GM18858 (cell line): Measurements from ENCODE around the gene ABHD6.
"Not testable (repeated sequence)": the region's sequence is repeated elsewhere in the genome, so short reads cannot be mapped to it uniquely, and the experiment has no call there.

Experiments
- ATAC-seq: cut with Tn5 transposase; IDR thresholded peaks from one replicate; pipeline ENCODE4 v1.9.1; 2021; ENCODE audit not compliant: unreplicated experiment

The ABHD6 gene

DNA sequence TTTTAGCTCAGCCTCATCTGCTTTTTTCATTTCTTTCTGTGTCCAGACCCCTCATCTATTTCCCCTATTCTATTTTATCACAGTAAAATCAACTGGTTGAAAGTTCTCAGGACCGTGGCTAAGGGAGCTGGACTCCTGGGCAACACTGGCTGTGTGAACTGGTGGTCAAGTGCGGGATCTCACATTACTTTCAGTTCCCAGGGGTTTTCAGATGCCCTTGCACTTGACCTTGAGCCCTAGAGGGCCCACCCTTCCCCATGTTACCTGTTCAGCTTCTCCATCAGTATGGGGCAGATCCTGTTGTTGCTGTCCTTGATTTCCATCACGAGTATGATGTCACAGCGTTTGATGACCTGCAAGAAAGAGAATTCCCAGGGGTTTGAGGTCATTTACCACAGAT, 29.6 kb upstream of the ABHD6 start:
- no peak for ATAC-seq

DNA sequence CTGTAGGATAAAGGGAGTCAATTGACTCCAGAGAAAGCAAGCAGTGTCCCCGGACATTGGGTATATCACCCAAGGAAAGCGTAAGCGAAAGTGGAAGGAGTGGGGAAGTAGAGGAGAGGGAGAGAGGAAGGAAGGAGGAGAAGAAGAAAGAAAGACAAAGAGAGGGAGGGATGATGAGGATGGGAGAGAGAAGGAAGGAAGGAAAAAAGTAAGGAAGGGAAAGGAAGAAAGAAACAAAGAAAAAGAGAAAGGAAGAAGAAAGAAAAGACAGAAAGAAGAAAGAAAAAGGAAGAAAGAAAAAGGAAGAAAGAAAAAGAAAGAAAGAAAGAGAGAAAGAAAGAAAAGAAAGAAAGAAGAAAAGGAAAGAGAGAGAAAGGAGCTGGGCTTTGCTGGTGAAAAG, 27.7 kb upstream of the ABHD6 start:
- ATAC-seq, result no peak

- no peak for ATAC-seq
These were observed 26.7 kb upstream of the ABHD6 start, which contains the start of gene DNASE1L3 for GRCh38 chr3:58210761-58211460. TSS of gene DNASE1L3 (minus strand) at chr3:58210972. CDS start at chr3:58210906, 66 bp downstream.

- peak; percentile 66 for ATAC-seq
These were observed 22.9 kb upstream of the ABHD6 start for GRCh38 chr3:58214484-58215316.

DNA sequence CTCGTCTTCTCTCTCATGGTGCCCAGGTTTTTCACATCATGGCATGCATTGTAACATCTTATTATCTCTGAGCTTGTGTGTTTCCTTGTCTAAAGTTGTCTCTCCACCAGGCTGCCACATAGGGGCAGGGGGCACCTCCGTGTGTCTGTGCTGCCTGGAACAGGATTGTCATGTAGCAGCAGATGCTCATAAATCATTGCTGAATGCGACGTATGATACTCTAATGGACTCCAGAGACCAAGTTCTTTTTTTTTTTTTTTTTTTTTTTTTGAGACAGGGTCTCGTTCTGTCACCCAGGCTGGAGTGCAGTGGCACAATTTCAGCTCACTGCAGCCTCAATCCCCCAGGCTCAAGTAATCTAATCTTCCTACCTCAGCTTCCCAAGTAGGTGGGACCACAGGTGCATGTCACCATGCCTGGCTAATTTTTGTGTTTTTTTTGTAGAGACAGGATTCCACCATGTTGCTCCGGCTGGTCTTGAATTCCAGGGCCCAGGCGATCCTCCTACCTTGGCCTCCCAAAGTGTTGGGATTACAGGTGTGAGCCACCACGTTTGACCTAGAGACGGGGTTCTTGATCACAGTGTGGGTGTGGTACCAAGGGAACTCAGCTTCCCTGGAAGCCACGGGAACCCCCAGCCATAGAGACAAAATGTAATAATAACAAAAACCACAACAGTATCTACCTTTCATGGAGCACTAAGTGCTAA, 22.1 kb upstream of the ABHD6 start:
- ATAC-seq, result peak; percentile 3

DNA sequence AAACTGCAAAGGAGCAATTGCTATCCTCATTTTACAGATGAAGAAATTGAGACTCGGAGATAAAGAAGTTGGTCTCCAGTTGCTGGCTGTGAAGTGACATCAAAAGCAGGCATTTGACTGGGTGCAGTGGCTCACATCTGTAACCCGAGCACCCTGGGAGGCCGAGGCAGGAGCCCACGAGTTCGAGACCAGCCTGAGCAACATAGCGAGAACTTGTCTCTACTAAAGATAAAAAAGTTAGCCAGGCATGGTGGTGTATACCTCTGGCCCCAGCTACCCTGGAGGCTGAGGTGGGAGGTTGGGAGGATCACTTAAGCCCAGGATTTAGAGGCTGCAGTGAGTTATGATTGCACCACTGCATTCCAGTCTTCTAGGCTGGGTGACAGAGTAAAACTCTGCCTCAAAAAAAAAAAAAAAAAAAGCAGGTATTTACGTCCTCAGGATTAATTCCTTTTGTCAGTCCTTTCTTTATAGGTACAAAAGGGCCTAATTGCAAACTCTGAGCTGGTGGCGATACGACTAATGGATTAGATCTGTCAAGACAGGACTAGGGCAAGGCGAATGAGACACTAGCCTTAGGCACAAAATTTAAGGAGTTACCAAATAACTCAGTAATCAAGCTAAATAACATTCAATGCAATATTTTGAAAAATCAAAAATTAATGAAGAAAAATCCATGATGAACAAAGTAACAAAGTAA, 20.9 kb upstream of the ABHD6 start:
- ATAC-seq, result no peak

- ATAC-seq, result peak; percentile 22
These were observed 20.3 kb upstream of the ABHD6 start for GRCh38 chr3:58217209-58217811.

DNA sequence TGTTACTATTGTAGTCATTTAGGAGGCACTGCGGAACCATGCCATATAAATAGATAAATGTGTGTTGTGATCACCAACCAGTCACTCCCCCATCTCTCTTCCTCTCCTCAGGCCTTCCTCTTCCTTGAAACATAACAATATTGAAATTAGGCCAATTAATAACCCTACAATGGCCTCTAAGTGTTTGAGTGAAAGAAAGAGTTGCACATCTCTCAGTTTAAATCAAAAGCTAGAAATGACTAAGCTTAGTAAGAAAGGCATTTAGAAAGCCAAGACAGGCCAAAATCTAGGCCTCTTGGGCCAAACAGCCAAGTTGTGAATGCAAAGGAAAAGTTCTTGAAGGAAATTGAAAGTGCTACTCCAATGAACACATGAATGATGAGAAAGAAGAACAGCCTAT, 18.7 kb upstream of the ABHD6 start:
- ATAC-seq, result no peak

GRCh38 chr3:58222161-58222724, 15.3 kb upstream of the ABHD6 start:
- no peak for ATAC-seq

- no peak for ATAC-seq
These were observed 13.7 kb upstream of the ABHD6 start for GRCh38 chr3:58223855-58224254.

DNA sequence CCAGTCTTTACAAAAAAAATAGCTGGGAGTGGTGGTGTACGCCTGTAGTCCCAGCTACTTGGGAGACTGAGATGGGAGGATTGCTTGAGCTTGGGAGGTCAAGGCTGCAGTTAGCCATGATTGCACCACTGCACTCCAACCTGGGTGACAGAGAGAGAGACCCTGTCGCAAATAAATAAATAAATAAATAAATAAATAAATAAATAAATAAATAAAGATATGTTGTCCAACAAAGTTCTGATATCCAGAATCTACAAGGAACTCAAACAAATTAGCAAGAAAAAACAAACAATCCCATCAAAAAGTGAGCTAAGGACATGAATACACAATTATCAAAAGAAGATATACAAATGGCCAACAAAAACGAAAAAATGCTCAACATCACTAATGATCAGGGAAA, 9.7 kb upstream of the ABHD6 start:
- ATAC-seq, result not testable (repeated sequence)

GRCh38 chr3:58230876-58231552, 6.6 kb upstream of the ABHD6 start:
- no peak for ATAC-seq

GRCh38 chr3:58231666-58232065, 5.9 kb upstream of the ABHD6 start:
- no peak for ATAC-seq

DNA sequence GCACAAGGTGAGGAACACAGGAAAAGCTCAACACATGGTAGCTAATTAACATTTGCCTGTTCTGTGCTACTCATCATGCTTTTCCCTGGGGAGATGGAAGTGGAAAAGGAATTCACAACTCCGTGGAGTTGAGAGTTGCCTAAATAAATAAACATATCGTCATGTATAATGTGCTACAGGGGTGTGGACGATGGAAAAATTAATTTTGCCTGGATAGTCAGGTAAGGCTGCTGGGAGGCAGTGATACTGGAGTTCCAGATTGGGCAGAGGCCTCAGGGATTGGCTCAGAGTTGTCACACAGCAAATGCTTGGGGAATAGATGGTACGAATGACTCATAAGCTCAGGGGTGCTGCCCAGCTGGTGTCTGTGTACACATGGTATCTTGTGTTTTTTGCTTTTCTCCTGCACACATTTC, 3.1 kb upstream of the ABHD6 start:
- ATAC-seq, result no peak

GRCh38 chr3:58235970-58236369, 1.6 kb upstream of the ABHD6 start:
- no peak for ATAC-seq

GRCh38 chr3:58236527-58237237, 910 bp upstream of the ABHD6 start:
- no peak for ATAC-seq

GRCh38 chr3:58237941-58238681, 519 bp downstream of the ABHD6 start:
- ATAC-seq, result no peak

DNA sequence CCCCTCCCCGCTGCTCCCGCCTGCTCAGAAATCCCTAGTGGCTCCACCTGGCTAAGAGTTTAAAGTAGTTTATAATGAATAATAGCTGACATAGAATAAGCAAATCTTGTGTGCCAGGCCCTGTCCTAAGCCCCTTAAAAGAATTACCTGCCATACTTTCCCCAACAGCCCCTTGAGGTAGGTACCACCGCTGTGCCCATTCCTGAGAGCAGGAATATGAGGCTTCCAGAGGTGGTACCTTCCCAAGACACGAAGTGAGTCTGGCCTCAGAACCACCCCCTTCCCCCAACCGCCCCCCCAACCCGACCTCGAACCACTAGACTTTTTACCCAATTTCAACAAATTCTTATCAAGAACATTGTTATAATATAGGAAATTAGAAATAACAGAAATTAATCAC, 1.2 kb downstream of the ABHD6 start:
- ATAC-seq, result no peak
